ENCODE data around the gene APOA5.
"Not testable (repeated sequence)": the region's sequence is repeated elsewhere in the genome, so short reads cannot be mapped to it uniquely, and the experiment has no call there.

APOA5 gene

DNA sequence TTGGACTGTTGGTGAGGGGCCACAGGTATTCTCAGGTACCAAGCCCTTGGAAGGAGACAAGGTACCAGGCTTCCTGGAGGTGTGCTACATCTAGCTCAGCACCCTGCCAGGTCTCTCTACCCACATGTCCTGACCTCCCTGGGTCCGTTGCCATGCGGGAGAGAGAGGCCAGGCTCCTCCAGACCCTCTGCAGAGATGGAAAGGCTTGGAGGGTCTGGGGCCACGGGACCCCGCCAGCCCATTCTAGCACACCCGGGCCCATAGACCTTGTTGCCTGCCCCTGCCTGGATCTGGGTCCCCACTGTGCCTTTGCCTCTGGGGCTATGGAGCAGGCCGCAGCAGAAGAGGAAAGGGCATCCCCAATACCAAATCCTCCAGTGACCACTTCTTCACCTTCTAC is 35.8 kb upstream of the APOA5 start:
- no peak for DNase-seq (ENCODE audit: low read depth in 2 of 3, low spot score in 2 of 3)

GRCh38 chr11:116826751-116827431 is 35.2 kb upstream of the APOA5 start:
- DNase-seq (ENCODE audit: low read depth in 2 of 3, low spot score in 2 of 3), result no peak

GRCh38 chr11:116825854-116826750 is 34.4 kb upstream of the APOA5 start:
- DNase-seq (ENCODE audit: low read depth in 2 of 3, low spot score in 2 of 3), result no peak

DNA sequence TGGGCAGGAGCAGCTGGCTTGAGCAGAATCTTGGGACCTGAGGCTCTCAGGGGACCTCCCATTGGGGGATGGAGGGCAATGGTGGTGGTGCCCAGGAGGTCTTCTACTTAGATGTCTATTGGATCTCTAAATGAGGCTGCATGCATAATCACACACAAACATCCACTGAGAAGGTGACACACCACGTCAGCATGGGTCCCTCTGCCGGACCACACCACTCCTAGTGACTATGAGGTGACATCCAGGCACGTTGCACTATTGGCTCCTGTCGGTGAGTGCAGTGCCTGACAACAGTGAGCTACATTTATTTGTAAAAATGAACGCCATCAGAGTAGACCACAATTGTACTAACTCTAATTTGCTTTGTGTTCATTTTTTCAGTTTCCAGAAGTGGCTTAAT is 33.8 kb upstream of the APOA5 start:
- no peak for DNase-seq (ENCODE audit: low read depth in 2 of 3, low spot score in 2 of 3)

- DNase-seq (ENCODE audit: low read depth in 2 of 3, low spot score in 2 of 3), result no peak
These were observed 31.6 kb upstream of the APOA5 start, which contains the start of gene APOA4 for GRCh38 chr11:116823031-116823843. APOA4 (minus strand) TSS chr11:116823304; CDS start chr11:116823191, 113 bp downstream.

GRCh38 chr11:116822575-116822974 is 30.9 kb upstream of the APOA5 start:
- DNase-seq (ENCODE audit: low read depth in 2 of 3, low spot score in 2 of 3), result no peak

- DNase-seq (ENCODE audit: low read depth in 2 of 3, low spot score in 2 of 3), result no peak
These were observed 29.6 kb upstream of the APOA5 start for GRCh38 chr11:116821050-116821918.

DNA sequence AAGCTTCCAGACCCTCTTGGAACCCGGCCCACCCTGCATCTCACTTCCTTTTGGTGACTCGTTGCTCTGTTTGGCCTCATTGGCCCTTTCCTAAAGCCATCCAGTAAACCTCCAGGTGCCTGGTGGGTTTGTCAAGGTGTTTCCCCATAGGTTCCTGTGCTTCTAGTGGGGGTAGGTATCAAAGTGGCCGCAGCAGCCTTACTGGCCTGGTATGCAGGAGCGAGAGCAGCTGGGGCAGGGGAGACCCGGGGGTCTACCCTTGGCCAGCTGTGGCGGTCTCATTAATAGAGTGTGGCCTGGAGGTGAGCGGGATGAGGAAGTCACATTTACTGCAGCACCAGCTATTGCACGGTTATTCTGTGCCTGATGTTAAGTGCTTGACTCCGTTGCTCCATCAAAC is 27.4 kb upstream of the APOA5 start:
- no peak for DNase-seq (ENCODE audit: low read depth in 2 of 3, low spot score in 2 of 3)

- no peak for DNase-seq (ENCODE audit: low read depth in 2 of 3, low spot score in 2 of 3)
These were observed 22.8 kb upstream of the APOA5 start for GRCh38 chr11:116814502-116814901.

DNA sequence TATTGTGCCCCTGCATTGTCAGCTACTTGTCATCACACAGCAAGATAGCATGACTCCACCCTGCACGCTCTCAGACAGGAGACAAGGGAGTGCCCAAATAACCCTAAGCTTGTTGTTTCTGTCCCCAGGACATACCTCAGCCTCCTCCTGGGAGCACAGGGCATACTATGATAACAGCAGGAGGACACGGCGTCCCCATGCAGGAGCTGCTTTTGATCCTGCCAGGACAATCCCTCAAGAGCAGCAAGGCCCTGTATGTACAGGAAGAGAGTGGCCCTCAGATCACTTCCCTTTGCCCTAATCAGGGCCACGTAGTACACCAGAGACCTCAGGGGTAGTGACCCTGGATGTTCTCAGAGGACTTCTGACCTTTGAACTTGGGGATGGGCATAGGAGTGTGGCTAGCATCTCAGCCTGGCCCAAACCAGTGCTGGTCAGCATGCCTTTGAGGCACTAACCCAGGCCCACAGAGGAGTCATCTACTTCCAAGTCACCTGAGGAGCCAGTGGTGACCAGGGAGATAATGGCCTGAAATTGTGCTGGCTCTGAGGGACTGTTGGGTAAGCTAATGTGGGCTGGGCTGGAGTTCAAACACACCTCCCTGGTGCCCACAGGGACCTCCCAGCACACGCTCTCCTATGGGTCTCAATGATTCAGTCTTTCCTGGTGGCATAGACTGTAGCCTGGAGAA is 22.2 kb upstream of the APOA5 start:
- no peak for DNase-seq (ENCODE audit: low read depth in 2 of 3, low spot score in 2 of 3)

GRCh38 chr11:116813170-116813569 is 21.5 kb upstream of the APOA5 start:
- DNase-seq (ENCODE audit: low read depth in 2 of 3, low spot score in 2 of 3), result no peak

DNA sequence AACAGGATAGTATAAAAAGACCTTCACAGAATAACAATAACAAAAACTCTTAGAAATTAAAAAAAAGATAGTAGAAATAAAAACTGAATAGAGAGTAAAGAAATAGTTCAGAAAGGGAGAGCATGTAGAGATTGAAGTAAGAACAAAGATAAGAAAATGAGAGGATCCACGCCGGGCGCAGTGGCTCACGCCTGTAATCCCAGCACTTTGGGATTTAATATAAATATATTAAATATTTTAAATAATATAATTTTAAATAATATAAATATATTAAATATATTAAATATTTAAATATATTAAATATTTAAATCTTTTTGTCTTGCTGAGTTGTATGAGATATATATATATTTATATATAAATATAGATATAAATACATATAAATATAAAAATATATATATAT is 20.4 kb upstream of the APOA5 start:
- no peak for DNase-seq (ENCODE audit: low read depth in 2 of 3, low spot score in 2 of 3)

- DNase-seq (ENCODE audit: low read depth in 2 of 3, low spot score in 2 of 3), result no peak
These were observed 19.5 kb upstream of the APOA5 start for GRCh38 chr11:116811194-116811593.

DNA sequence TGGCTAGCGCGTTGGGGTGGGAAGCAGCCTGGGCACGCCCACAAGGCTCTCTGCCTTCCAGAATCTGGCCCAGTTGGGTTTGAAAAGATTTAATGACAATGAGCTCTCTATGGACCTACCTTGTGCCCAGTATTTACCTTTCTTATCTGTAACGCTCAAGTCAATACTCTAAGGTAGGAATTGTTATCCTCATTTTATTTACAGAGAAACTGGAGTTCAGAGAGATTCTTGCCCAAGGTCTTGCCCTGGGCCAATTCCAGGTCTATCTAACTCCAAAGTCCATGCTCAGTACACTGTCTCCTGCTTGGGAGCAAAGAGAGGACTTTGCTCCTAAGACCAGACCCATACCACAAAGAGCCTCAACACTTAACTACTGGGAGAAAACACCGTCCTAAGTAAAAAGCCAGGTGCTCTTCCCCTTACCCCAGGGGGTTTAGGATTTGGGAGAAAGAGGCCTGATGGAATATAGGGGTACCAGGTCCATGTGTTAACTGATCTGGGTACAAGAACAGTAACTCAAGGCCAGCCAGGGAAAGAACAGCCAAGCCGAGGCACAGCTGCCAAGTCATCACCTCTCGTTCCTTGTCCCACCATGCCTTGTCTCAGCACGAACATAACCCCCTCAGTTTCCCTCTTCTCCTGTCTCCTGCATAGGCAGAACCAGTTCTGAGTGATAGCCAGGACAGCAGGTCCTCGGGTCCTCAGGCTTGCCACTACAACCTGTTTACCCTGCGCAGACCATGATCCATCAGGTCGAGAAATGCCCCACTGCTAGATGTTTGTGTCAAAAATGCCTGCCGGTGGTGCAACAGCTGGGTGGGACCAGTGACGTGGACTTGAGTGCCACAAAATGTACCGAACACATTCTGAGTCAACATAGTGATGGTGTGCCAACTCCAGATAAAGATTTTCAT is 16.8 kb upstream of the APOA5 start:
- DNase-seq (ENCODE audit: low read depth in 2 of 3, low spot score in 2 of 3), result no peak

GRCh38 chr11:116807601-116808261 is 16.1 kb upstream of the APOA5 start:
- no peak for DNase-seq (ENCODE audit: low read depth in 2 of 3, low spot score in 2 of 3)

DNA sequence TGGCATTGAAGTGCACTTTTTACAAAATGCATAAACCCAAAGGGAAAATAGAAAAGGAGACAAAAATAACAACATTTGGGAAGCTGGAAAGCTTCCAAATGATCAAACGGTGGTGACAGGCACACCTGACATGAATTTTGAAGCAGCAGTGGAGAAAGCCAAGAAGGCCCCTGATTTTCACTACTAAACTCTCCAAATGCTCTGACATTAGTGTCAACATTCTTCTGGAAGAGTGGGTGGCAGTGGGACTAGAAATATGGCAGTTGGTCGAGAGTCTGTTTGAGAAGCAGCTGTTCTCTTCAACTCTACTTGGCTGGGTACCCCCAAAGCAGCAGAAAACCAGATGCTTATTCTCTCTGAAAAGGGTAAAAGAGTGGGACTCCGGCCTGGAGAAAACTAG is 12.3 kb upstream of the APOA5 start:
- no peak for DNase-seq (ENCODE audit: low read depth in 2 of 3, low spot score in 2 of 3)

DNA sequence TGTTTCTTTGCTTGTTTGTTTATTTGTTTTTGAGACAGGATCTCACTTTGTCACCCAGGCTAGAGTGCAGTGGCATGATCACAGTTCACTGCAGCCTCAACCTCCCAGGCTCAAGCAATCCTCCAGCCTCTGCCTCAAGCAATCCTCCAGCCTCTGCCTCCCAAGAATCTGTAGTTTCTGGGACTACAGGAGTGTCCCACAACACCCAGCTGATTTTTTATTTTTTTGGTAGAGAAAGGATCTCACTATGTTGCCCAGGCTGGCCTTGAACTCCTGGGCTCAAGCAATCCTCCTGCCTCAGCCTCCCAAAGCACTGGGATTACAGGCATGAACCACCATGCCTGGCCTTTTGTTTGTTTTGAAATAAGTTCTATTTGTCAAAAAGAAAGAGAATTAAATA is 10.0 kb upstream of the APOA5 start:
- not testable (repeated sequence) for DNase-seq (ENCODE audit: low read depth in 2 of 3, low spot score in 2 of 3)

- no peak for DNase-seq (ENCODE audit: low read depth in 2 of 3, low spot score in 2 of 3)
These were observed 8.9 kb upstream of the APOA5 start for GRCh38 chr11:116800610-116801009.

Measured in activated CD8-positive, alpha-beta memory T cell treated with anti-CD3 and anti-CD28 coated beads for 48 hours (primary cell).